Heart left ventricle (tissue), 16 donors: Measurements from ENCODE around the gene GRK5. TPM values are rescaled to one million over a fixed set of nuclear protein-coding genes. Genes with fewer than 3 reads are reported as not detected.
"Not testable (repeated sequence)": the region's sequence is repeated elsewhere in the genome, so short reads cannot be mapped to it uniquely, and the experiment has no call there.

Source experiments
- ATAC-seq, 4 donors: fragments of 200-7000 bp; cut with Tn5 transposase; one replicate each; pipeline ENCODE4 v1.9.1; 2020 to 2022; ENCODE audit warnings: moderate library complexity in 4 of 4, mild to moderate bottlenecking in 3 of 4, moderate number of reproducible peaks in 1 of 4
- DNase-seq, 5 donors: peaks; one replicate each; pipeline ENCODE4 v3.0.0-alpha.2; 2020
- H3K27ac ChIP-seq, 12 donors: fragments of 200-600 bp; sonication (generic) in 4 of 12; one replicate each; pipeline versions ENCODE4 v1.5.0 to v1.8.0; 2016 to 2022; ENCODE audit warnings: mild to moderate bottlenecking in 2 of 12
- H3K27me3 ChIP-seq, 9 donors: fragments of 200-600 bp; sonication (generic) in 2 of 9; one replicate each; pipeline versions ENCODE4 v1.5.1 to v1.8.0; 2016 to 2022; ENCODE audit warnings: mild to moderate bottlenecking in 3 of 9
- H3K36me3 ChIP-seq, 9 donors: fragments of 200-600 bp; sonication (generic) in 2 of 9; one replicate each; pipeline versions ENCODE4 v1.5.0 to v1.8.0; 2018 to 2022; ENCODE audit warnings: mild to moderate bottlenecking in 2 of 9
- H3K4me1 ChIP-seq, 12 donors: fragments of 200-600 bp; sonication (generic) in 4 of 12; one replicate each; pipeline versions ENCODE4 v1.5.0 to v1.8.0; 2016 to 2022; ENCODE audit warnings: mild to moderate bottlenecking in 3 of 12
- H3K4me3 ChIP-seq, 12 donors: fragments of 200-600 bp; sonication (generic) in 4 of 12; one replicate each; pipeline versions ENCODE4 v1.5.0 to v1.8.0; 2017 to 2022; ENCODE audit warnings: mild to moderate bottlenecking in 9 of 12, moderate library complexity in 4 of 12
- H3K9me3 ChIP-seq, 12 donors: fragments of 200-600 bp; sonication (generic) in 4 of 12; one replicate each; pipeline versions ENCODE4 v1.5.0 to v1.8.0; 2016 to 2022; ENCODE audit warnings: mild to moderate bottlenecking in 1 of 12
- CTCF ChIP-seq, 12 donors: fragments of 200-600 bp; sonication (generic) in 4 of 12; IDR thresholded peaks; one replicate each; pipeline versions ENCODE4 v1.5.0 to v1.8.0; 2018 to 2022; ENCODE audit warnings: antibody characterized with exemption in 12 of 12, mild to moderate bottlenecking in 5 of 12
- POLR2A ChIP-seq, 2 donors: fragments of 450-650 bp; IDR thresholded peaks; one replicate each; pipeline ENCODE4 v1.6.1; 2017; ENCODE audit warnings: antibody characterized with exemption in 2 of 2, mild to moderate bottlenecking in 2 of 2, moderate library complexity in 2 of 2
- WGBS, 4 donors: extraction: QIAGEN DNeasy Blood & Tissue Kit in 2 of 4; methylation state at CpG; one replicate each; pipeline versions ENCODE4 v1.1.5 to v1.1.7; 2013 to 2018; 5-methylcytosine and 5-hydroxymethylcytosine counted together
- intact Hi-C, 10 donors: fragments of 100-400 bp; cut with DNase I; formaldehyde crosslinking; loops; one replicate each; pipeline versions ENCODE4 v1.11.1 to v1.14.2; 2022
- polyA plus RNA-seq, 2 donors: library from polyadenylated mRNA; stranded (reverse); fragments of 200-250 nt; gene quantifications; one replicate each; pipeline ENCODE4 v1.2.3, GENCODE V29; 2013
- total RNA-seq, 9 donors: library from RNA; depleted of rRNA in 2 of 9; stranded (reverse); fragments of >200 nt in 2 of 9; fragmentation: NEBNext Ultra II Directional in 3 of 9; extraction: Animal tissue kit (Norgen Biotek cat#: 25700) in 3 of 9; gene quantifications; one replicate each; pipeline versions ENCODE4 v1.1.0 to v1.2.4, GENCODE V29; 2016 to 2023
- donor health status: ischemic (EF 13 %, LVEDD 7.1; RV severe dilation, severe dysfunction).
- donor health status: healthy with polysubstance abuse.
- donor health status: DM: no; HTN: yes; CAD: no.
- donor health status: DM: no; HTN: no; CAD: no.
- donor health status: ischemic (EF 25% LVEDD 6.9; RV normal size, moderate dysfunction).
- donor health status: ischemic (EF 25% LVEDD 5.7; RV mildly dilated, moderate dysfunction).
- donor health status: healthy.
- donor health status: DM: yes; HTN: yes; CAD: no.
- donor health status: ischemic (EF 35%, LVEDD 5.7; RV mildly dilated, moderate dysfunction).
- donor health status: nonischemic (EF 11% LVEDD 7.7; RV severe dilation, severe dysfunction).
- donor health status: DM: yes; HTN: yes; CAD: no.
- donor health status: PGD.
- donor health status: ischemic (EF 29% LVEDD 5.4; RV normal size, mild dysfunction).
- donor health status: nonischemic (EF 23%, LVEDD 6.1; RV moderate dilation, normal function).

GRK5 gene
- total and polyA plus RNA-seq, 11 donors = 13.1 to 58.0 (median 30.2) TPM

DNA sequence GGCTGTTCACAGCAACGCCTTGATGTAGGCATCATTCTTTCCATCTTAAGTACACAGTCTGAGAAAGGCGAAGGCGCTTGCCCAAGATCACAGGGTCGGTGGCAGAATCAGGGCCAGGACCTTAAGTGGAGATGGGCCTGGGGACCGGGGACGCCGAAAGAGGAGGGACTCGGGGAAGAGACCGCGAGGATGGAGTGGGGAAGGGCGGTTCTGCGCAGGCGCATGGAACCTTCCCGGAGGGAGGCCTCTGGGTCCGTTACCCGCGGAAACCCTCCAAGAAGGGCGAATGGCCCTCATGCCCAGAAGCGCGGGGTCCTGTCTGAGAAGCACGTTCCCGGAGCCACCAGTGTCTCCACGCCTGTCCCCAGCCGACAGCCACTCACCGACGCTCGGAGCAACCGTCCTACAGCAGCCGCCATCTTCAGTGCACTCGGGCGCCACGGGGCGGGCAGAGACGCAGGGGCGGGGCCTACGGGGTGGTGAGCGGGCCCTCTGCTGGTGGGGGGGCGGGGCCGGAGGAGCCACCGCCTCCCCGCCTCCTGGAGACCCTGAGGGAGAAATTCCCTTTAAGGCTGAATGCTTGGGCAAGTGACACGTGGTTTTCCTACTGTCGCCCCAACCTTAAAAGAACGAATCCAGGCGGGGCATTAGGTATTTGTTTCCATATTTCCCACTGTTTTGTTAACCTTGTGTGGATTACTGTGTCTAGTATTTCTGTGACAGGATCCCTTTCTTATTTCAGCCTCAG is 28.8 kb upstream of the GRK5 start, which contains the start of gene PRDX3:
Gene PRDX3 (minus strand): TSS at position 441 of the 748 bp plus-strand sequence. CDS start 22 bp downstream, at position 419.
- Histone ChIP-seq H3K27ac (peak within 1 kb of the TSS; percentile 72 to 99 (median 92)), H3K36me3 (peaks cover 0 to 32% (median 24%) of the 10 kb centered on the region in 9 donors), H3K9me3 (no peaks in the 10 kb centered on the region), H3K4me1 (peaks cover 3 to 23% (median 17%) of the 10 kb centered on the region in 12 donors), H3K27me3 (no peaks in the 10 kb centered on the region), H3K4me3 (peak within 1 kb of the TSS; percentile 53 to 92 (median 76))
- peak; percentile 97 to 100 (median 99) for ATAC-seq
- peak; percentile 94 to 96 (median 95) for DNase-seq
- TF ChIP-seq POLR2A (IDR thresholded peaks at IDR 0.05) (peak in 1 of 2 donors; percentile 62), CTCF (IDR thresholded peaks at IDR 0.05) (peak in 10 of 12 donors; percentile 7 to 60 (median 23))
- WGBS, 4 donors = 1% methylated on average over 15 to 45 of the region's 45 CpGs
- intact Hi-C loops = no loop called here

DNA sequence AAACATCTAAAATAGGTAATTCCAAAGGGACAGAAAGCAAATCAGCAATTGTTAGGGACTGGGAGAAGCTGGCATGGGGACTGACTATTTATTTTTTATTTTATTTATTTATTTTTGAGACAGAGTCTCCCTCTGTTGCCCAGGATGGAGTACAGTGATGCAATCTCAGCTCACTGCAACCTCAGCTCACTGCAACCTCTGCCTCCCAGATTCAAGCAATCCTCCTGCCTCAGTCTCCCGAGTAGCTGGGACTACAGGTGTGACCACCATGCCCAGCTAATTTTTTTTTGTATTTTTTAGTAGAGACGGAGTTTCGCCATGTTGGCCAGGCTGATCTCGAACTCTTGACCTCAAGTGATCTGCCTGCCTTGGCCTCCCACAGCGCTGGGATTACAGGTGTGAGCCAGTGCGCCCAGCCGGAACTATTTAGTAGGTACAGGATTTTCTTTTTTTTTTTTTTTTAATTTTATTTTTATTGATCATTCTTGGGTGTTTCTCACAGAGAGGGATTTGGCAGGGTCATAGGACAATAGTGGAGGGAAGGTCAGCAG is 26.4 kb upstream of the GRK5 start:
- H3K4me3 ChIP-seq, H3K27me3 ChIP-seq, DNase-seq, H3K9me3 ChIP-seq, H3K27ac ChIP-seq, intact Hi-C loops, ATAC-seq: not testable (repeated sequence)
- peaks cover 0 to 12% (median 10%) of the 10 kb centered on the region in 9 donors for H3K36me3 ChIP-seq
- peaks cover 3 to 23% (median 17%) of the 10 kb centered on the region in 12 donors for H3K4me1 ChIP-seq
- WGBS, 4 donors = 95 to 97% (median 96%) methylated on average over 7 of the region's 7 CpGs

DNA sequence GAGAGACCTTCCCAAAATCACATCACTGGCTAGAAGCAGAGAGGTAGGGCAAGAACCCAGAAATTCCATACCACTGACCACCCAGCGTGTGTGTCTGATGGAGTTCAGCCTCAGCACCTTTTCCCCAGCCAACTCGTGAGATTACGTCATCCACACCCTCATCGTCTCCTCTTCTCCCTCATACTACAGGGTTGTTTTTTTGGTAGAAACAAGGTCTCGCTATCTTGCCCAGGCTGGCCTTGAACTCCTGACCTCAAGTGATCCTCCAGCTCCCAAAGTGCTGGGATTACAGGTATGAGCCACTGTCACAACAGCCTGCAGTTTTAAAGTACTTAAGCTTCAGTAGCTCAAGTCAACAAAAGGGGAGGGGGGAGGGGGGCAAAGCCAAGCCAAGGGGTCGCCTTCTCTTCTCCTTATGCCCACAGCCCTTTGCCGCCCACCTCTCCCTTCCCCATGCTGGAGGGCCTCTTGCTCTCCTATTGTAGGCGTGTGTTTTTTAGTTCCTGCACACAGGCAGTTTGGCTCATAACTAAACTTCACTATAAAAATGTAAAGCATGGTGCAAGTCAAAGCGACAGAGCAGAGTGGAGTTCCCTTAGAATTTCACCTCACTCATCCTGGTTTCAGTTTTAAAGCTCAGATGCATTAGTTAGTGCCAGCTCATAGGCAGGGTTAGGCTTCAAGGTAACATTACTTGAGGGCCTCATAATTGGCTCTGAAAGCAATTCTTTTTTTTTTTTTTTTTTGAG is 23.5 kb upstream of the GRK5 start:
- Histone ChIP-seq H3K4me3 (no peak overlapping the region), H3K36me3 (no peaks in the 10 kb centered on the region), H3K9me3 (no peaks in the 10 kb centered on the region), H3K4me1 (peaks cover 0 to 6% (median 4%) of the 10 kb centered on the region in 12 donors), H3K27me3 (no peaks in the 10 kb centered on the region), H3K27ac (no peak overlapping the region)
- TF ChIP-seq POLR2A (IDR thresholded peaks at IDR 0.05) = no peak
- no peak for TF ChIP-seq CTCF (IDR thresholded peaks at IDR 0.05)
- intact Hi-C loops = no loop called here
- WGBS, 4 donors = 90 to 92% (median 92%) methylated on average over 9 of the region's 9 CpGs
- ATAC-seq (no peak), DNase-seq (no peak)

DNA sequence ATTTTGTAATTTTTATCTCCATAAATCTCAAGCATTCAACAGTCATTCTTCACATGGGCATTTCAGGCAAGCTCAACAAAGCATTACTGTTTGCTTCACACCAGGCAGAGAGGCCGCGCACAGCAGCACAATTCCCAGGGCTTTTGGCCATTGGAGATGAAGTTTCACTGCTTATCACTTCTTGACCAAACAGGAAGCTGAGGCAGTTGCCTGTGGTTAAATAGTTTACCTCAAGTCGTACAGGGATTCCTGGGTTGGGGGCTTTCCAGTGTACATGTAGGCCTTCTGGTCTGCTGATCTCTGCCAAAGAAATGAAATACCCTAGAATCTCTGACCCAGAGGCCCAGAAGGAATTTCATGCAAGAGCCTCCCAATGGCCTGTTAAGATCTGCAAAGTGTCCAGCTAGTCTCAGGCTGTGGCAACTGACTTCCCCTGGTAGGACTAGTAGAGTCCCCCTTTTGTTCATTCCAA is 17.5 kb upstream of the GRK5 start:
- intact Hi-C loops = loop anchor here in 2 of 10 donors (5.0 to 10.0 kb wide), 2 partner anchors 302 to 355 kb away; partner anchors contain the start of gene RGS10 (in 1 of the 2)
- Histone ChIP-seq H3K27me3 (no peaks in the 10 kb centered on the region), H3K4me1 (peaks cover 0 to 20% (median 0%) of the 10 kb centered on the region in 12 donors), H3K4me3 (no peak overlapping the region), H3K9me3 (no peaks in the 10 kb centered on the region), H3K27ac (no peak overlapping the region), H3K36me3 (no peaks in the 10 kb centered on the region)
- DNase-seq (no peak), ATAC-seq (no peak)
- WGBS, 4 donors = 72 to 87% (median 75%) methylated on average over 3 of the region's 3 CpGs
- TF ChIP-seq CTCF (IDR thresholded peaks at IDR 0.05) (no peak), POLR2A (IDR thresholded peaks at IDR 0.05) (no peak)
